Activated naive CD4-positive, alpha-beta T cell treated with anti-CD3 and anti-CD28 coated beads, Interleukin-2, amount 10 ng/mL, durations not matched to agents 7 days and 5 days (primary cell): Measurements from ENCODE around the gene SELL.

Experiments
- CTCF ChIA-PET: fragments of 350-600 bp; sonication (Branson Sonifier 250); formaldehyde crosslinking; loops from one replicate; lab custom pipeline; 2021; ENCODE audit warnings: antibody characterized with exemption; lab: Charles Lee
- DNase-seq: peaks from one replicate; pipeline ENCODE4 v3.0.0-alpha.2; 2020
- H3K27ac Mint-ChIP-seq: one replicate; pipeline ENCODE4 v1.8.0; 2021; ENCODE audit warnings: mild to moderate bottlenecking, moderate library complexity, mixed read lengths
- H3K27me3 Mint-ChIP-seq: one replicate; pipeline ENCODE4 v1.8.0; 2021; ENCODE audit warnings: mild to moderate bottlenecking, mixed read lengths
- H3K36me3 Mint-ChIP-seq: one replicate; pipeline ENCODE4 v1.8.0; 2021; ENCODE audit warnings: mixed read lengths
- H3K4me1 Mint-ChIP-seq: one replicate; pipeline ENCODE4 v1.8.0; 2021; ENCODE audit warnings: mixed read lengths
- H3K4me3 Mint-ChIP-seq: one replicate; pipeline ENCODE4 v1.8.0; 2021; ENCODE audit warnings: mild to moderate bottlenecking, moderate library complexity, mixed read lengths
- H3K9me3 Mint-ChIP-seq: one replicate; pipeline ENCODE4 v1.8.0; 2021; ENCODE audit warnings: mixed read lengths

The SELL gene

GRCh38 chr1:169711469-169712308 is at the start of gene SELL:
Gene SELL (minus strand): TSS chr1:169711620. CDS start chr1:169711498, 122 bp downstream.
- Mint-ChIP-seq H3K27me3 (peaks cover 11% of the 10 kb centered on the region), H3K9me3 (peaks cover 10% of the 10 kb centered on the region), H3K36me3 (peaks cover 27% of the 10 kb centered on the region), H3K27ac (peak within 1 kb of the TSS; percentile 91), H3K4me1 (peaks cover 20% of the 10 kb centered on the region), H3K4me3 (peak within 1 kb of the TSS; percentile 88)
- DNase-seq = peak; percentile 86
- CTCF ChIA-PET = interaction anchor here (0.6 to 3.1 kb wide), 42 partner anchors 9 to 338 kb away, joined by 3 to 146 read pairs (median 4); partner anchors contain the start of gene F5

- Mint-ChIP-seq H3K36me3 (no peaks in the 10 kb centered on the region), H3K9me3 (peaks cover 3% of the 10 kb centered on the region), H3K27ac (no peak overlapping the region), H3K4me1 (no peaks in the 10 kb centered on the region), H3K4me3 (no peak overlapping the region), H3K27me3 (peaks cover 20% of the 10 kb centered on the region)
- CTCF ChIA-PET = no interaction called here
- no peak for DNase-seq
These were observed 47.6 kb upstream of the SELL start for GRCh38 chr1:169759038-169759437.

GRCh38 chr1:169753549-169753948 is 42.1 kb upstream of the SELL start:
- Mint-ChIP-seq H3K36me3 (no peaks in the 10 kb centered on the region), H3K27me3 (peaks cover 18% of the 10 kb centered on the region), H3K27ac (no peak overlapping the region), H3K9me3 (no peaks in the 10 kb centered on the region), H3K4me1 (no peaks in the 10 kb centered on the region), H3K4me3 (no peak overlapping the region)
- CTCF ChIA-PET = no interaction called here
- no peak for DNase-seq

- CTCF ChIA-PET = no interaction called here
- Mint-ChIP-seq H3K4me3 (no peak overlapping the region), H3K36me3 (no peaks in the 10 kb centered on the region), H3K9me3 (no peaks in the 10 kb centered on the region), H3K27me3 (peaks cover 10% of the 10 kb centered on the region), H3K4me1 (no peaks in the 10 kb centered on the region), H3K27ac (no peak overlapping the region)
- no peak for DNase-seq
These were observed 38.6 kb upstream of the SELL start for GRCh38 chr1:169750041-169750440.

GRCh38 chr1:169746550-169746949 is 35.1 kb upstream of the SELL start:
- DNase-seq = no peak
- CTCF ChIA-PET = no interaction called here
- H3K4me3 Mint-ChIP-seq = no peak overlapping the region
- no peak overlapping the region for H3K27ac Mint-ChIP-seq
- no peaks in the 10 kb centered on the region for H3K36me3 Mint-ChIP-seq
- H3K27me3 Mint-ChIP-seq = peaks cover 20% of the 10 kb centered on the region
- no peaks in the 10 kb centered on the region for H3K4me1 Mint-ChIP-seq
- no peaks in the 10 kb centered on the region for H3K9me3 Mint-ChIP-seq

- DNase-seq = no peak
- Mint-ChIP-seq H3K36me3 (no peaks in the 10 kb centered on the region), H3K27ac (no peak overlapping the region), H3K9me3 (no peaks in the 10 kb centered on the region), H3K27me3 (peaks cover 22% of the 10 kb centered on the region), H3K4me1 (no peaks in the 10 kb centered on the region), H3K4me3 (no peak overlapping the region)
- CTCF ChIA-PET = no interaction called here
These were observed 33.8 kb upstream of the SELL start for GRCh38 chr1:169745015-169745861.

GRCh38 chr1:169741666-169742394 is 30.4 kb upstream of the SELL start:
- Mint-ChIP-seq H3K36me3 (no peaks in the 10 kb centered on the region), H3K27me3 (peaks cover 46% of the 10 kb centered on the region), H3K9me3 (no peaks in the 10 kb centered on the region), H3K4me1 (no peaks in the 10 kb centered on the region), H3K27ac (no peak overlapping the region), H3K4me3 (no peak overlapping the region)
- CTCF ChIA-PET = no interaction called here
- no peak for DNase-seq

GRCh38 chr1:169739980-169740379 is 28.6 kb upstream of the SELL start:
- CTCF ChIA-PET = no interaction called here
- no peaks in the 10 kb centered on the region for H3K4me1 Mint-ChIP-seq
- peaks cover 53% of the 10 kb centered on the region for H3K27me3 Mint-ChIP-seq
- no peak for DNase-seq
- H3K9me3 Mint-ChIP-seq = no peaks in the 10 kb centered on the region
- H3K36me3 Mint-ChIP-seq = no peaks in the 10 kb centered on the region
- H3K27ac Mint-ChIP-seq = no peak overlapping the region
- H3K4me3 Mint-ChIP-seq = no peak overlapping the region

GRCh38 chr1:169733924-169734323 is 22.5 kb upstream of the SELL start, which contains the start of gene SELE:
Gene SELE (minus strand): TSS chr1:169734079. CDS start chr1:169733612, 467 bp downstream.
- peaks cover 36% of the 10 kb centered on the region for H3K27me3 Mint-ChIP-seq
- CTCF ChIA-PET = interaction anchor here (0.8 kb wide), 1 partner anchor 10 kb away, joined by 3 read pairs; no protein-coding TSS in a partner anchor
- no peaks in the 10 kb centered on the region for H3K9me3 Mint-ChIP-seq
- H3K27ac Mint-ChIP-seq = no peak within 1 kb of the TSS
- DNase-seq = no peak
- H3K4me1 Mint-ChIP-seq = no peaks in the 10 kb centered on the region
- H3K36me3 Mint-ChIP-seq = no peaks in the 10 kb centered on the region
- H3K4me3 Mint-ChIP-seq = no peak within 1 kb of the TSS

- no peaks in the 10 kb centered on the region for H3K9me3 Mint-ChIP-seq
- H3K27ac Mint-ChIP-seq = no peak overlapping the region
- no peaks in the 10 kb centered on the region for H3K4me1 Mint-ChIP-seq
- CTCF ChIA-PET = interaction anchor here (0.7 kb wide), 1 partner anchor 957 kb away, joined by 3 read pairs; no protein-coding TSS in a partner anchor
- H3K36me3 Mint-ChIP-seq = no peaks in the 10 kb centered on the region
- peaks cover 33% of the 10 kb centered on the region for H3K27me3 Mint-ChIP-seq
- DNase-seq = no peak
- H3K4me3 Mint-ChIP-seq = no peak overlapping the region
These were observed 20.0 kb upstream of the SELL start for GRCh38 chr1:169731446-169731845.

GRCh38 chr1:169729991-169730390 is 18.6 kb upstream of the SELL start:
- H3K27me3 Mint-ChIP-seq = peaks cover 26% of the 10 kb centered on the region
- no peaks in the 10 kb centered on the region for H3K9me3 Mint-ChIP-seq
- H3K27ac Mint-ChIP-seq = no peak overlapping the region
- no peak overlapping the region for H3K4me3 Mint-ChIP-seq
- CTCF ChIA-PET = interaction anchor here (1.3 kb wide), 1 partner anchor 161 kb away, joined by 3 read pairs; no protein-coding TSS in a partner anchor
- H3K4me1 Mint-ChIP-seq = no peaks in the 10 kb centered on the region
- no peak for DNase-seq
- H3K36me3 Mint-ChIP-seq = no peaks in the 10 kb centered on the region

- H3K36me3 Mint-ChIP-seq = no peaks in the 10 kb centered on the region
- H3K9me3 Mint-ChIP-seq = no peaks in the 10 kb centered on the region
- no peak for DNase-seq
- no peak overlapping the region for H3K27ac Mint-ChIP-seq
- no peak overlapping the region for H3K4me3 Mint-ChIP-seq
- H3K27me3 Mint-ChIP-seq = peaks cover 22% of the 10 kb centered on the region
- H3K4me1 Mint-ChIP-seq = no peaks in the 10 kb centered on the region
- CTCF ChIA-PET = no interaction called here
These were observed 15.9 kb upstream of the SELL start for GRCh38 chr1:169727307-169727706.

GRCh38 chr1:169726851-169727250 is 15.4 kb upstream of the SELL start:
- CTCF ChIA-PET = no interaction called here
- no peak for DNase-seq
- Mint-ChIP-seq H3K36me3 (no peaks in the 10 kb centered on the region), H3K27ac (no peak overlapping the region), H3K27me3 (peaks cover 22% of the 10 kb centered on the region), H3K9me3 (no peaks in the 10 kb centered on the region), H3K4me1 (no peaks in the 10 kb centered on the region), H3K4me3 (no peak overlapping the region)

GRCh38 chr1:169725930-169726329 is 14.5 kb upstream of the SELL start:
- Mint-ChIP-seq H3K4me3 (no peak overlapping the region), H3K27ac (no peak overlapping the region), H3K36me3 (no peaks in the 10 kb centered on the region), H3K4me1 (no peaks in the 10 kb centered on the region), H3K27me3 (peaks cover 22% of the 10 kb centered on the region), H3K9me3 (no peaks in the 10 kb centered on the region)
- CTCF ChIA-PET = no interaction called here
- DNase-seq = no peak
